Stimulated activated CD8-positive, alpha-beta memory T cell treated with anti-CD3 and anti-CD28 coated beads, Interleukin-12 subunit alpha, Interleukin-12 subunit beta, amount 100 ng/mL, for 1 hour (primary cell): ENCODE measurements around the gene TRIM71.
"Not testable (repeated sequence)": the region's sequence is repeated elsewhere in the genome, so short reads cannot be mapped to it uniquely, and the experiment has no call there.

Source experiments
- DNase-seq: peaks from one replicate; pipeline ENCODE4 v3.0.0-alpha.2; 2020; ENCODE audit warnings: low read depth

Gene TRIM71

DNA sequence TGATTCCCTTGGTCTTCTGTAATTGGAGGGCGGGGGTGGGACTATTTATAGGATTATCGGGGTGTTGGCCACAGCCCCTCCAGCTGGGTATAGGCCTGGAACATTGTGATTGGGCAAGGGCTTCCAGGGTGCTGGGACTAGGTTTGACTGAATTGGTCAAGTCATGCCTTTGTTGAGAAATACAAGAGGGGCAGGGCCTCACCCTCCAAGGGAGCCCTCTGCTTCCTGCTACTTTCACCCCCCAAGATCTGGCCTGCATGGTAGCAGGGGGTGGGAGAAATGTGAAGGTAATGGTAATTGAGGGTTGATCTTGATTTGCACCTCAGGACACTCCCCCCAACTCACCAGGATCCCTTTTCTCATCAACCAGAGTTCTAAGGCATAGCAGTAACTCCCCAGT lies 25.2 kb downstream of the TRIM71 start:
- DNase-seq = no peak

DNA sequence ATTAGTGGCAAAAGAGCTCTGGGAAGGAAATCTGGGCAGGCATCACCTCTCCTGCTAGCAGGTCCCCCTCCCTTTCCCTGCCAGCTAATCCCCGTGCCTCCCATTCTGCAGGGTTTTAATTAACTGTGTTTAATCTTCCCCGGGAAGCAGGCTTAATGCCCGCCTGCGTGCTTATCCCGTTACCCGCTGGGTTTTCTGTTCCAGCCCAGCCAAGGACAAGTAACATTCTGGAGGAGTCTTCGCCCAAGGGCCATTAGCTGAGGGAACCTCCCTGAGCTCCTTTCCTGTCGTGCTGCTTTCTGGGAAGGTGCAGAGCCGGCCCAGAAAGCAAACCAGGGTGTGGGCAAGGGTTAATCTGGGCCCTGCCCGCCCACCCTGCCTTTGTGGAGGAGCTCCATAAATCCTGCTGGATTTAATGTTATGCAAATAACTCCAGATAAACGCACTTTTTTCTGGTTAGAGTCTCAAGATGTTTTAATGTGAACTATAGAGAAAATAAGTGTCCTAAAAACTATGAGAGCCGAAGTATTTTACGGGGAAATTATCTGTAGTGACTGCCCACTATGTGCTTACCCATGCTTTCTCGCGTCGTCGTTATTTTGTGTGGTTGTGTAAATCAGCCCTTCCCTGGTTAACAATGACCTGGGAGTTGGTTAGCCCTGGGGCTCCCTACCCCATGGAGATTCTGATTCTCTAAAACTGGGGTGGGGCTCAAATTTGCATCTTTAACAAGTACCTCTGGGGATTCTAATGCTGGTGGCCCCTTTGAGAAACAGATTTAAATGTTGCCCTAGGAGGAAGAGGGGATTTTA lies 25.9 kb downstream of the TRIM71 start:
- no peak for DNase-seq

- DNase-seq = no peak
Observed at GRCh38 chr3:32844322-32844654, 26.5 kb downstream of the TRIM71 start.

GRCh38 chr3:32844914-32845313 lies 27.1 kb downstream of the TRIM71 start:
- no peak for DNase-seq

- DNase-seq = not testable (repeated sequence)
Observed at GRCh38 chr3:32845546-32845945, 27.7 kb downstream of the TRIM71 start.

DNA sequence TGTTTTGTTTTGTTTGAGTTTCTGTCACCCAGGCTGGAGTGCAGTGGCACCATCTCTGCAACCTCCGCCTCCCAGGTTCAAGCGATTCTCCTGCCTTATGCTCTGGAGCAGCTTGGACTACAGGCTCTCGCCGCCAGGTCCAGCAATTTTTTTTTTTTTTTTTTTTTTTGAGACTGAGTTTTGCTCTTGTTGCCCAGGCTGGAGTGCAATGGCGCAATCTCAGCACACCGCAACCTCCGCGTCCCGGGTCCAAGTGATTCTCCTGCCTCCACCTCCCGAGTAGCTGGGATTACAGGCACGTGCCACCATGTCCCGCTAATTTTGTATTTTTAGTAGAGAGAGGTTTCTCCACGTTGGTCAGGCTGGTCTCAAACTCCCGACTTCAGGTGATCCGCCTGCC lies 29.2 kb downstream of the TRIM71 start:
- DNase-seq = not testable (repeated sequence)

- DNase-seq = no peak
Observed at GRCh38 chr3:32847528-32847927, 29.7 kb downstream of the TRIM71 start.

DNA sequence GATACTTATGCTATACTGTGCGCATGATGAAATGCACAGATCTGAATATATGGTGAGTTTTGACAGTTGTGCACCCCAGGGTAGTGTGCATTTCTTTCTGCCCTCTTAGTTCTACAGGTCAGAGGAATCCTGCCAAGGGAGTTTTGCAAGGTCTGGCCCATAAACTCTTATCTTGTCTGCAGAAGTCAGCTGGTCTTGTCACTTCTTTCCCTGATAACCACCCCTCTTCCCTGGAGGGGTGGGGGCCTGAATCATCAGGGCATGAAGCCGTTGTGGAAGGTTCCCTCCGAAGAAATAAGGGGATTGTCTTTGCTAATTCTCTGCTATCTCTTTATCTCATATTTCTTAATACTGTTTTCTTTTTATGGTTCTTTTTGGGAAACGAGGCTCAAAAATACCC lies 30.4 kb downstream of the TRIM71 start:
- DNase-seq = no peak

GRCh38 chr3:32849046-32849445 lies 31.2 kb downstream of the TRIM71 start:
- DNase-seq = no peak

DNA sequence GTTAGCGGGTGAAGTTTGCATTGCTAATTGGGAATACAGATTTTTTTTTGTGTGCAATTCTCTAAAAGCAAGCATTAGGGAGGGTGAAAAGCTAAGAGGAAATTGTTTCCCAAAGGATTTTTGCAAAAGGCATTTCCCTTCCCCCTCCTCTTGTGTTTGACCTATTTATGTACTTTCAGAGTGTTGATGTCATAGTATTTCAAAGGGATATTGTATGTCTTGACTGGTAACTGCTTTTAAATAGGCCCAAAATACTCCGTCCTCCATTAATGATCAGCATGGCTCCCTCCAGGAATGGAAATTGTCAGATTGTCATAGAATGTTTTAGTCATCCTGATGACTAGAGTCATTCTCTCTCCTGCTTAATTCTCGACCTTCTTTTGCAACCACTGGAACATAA lies 32.4 kb downstream of the TRIM71 start:
- no peak for DNase-seq

DNA sequence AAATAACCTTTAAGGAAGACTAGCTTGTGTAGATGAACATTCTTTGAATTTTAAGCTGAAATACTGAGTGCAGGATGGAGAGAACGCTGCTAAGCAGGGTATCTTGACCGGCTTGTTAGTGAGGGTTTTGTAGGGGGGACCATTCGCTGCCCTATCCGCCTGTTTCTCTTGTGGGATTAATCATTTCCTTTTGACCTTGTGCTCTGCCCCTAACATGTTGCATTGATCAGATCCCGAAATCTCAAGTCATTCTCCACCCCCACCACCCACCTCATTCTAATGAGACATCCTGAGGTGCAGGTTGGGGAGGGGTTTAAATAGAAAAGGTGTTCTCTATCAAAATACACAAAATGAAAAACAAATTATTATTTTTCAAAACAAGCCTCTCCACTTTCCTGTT lies 32.8 kb downstream of the TRIM71 start:
- no peak for DNase-seq

GRCh38 chr3:32852146-32852545 lies 34.3 kb downstream of the TRIM71 start:
- no peak for DNase-seq

DNA sequence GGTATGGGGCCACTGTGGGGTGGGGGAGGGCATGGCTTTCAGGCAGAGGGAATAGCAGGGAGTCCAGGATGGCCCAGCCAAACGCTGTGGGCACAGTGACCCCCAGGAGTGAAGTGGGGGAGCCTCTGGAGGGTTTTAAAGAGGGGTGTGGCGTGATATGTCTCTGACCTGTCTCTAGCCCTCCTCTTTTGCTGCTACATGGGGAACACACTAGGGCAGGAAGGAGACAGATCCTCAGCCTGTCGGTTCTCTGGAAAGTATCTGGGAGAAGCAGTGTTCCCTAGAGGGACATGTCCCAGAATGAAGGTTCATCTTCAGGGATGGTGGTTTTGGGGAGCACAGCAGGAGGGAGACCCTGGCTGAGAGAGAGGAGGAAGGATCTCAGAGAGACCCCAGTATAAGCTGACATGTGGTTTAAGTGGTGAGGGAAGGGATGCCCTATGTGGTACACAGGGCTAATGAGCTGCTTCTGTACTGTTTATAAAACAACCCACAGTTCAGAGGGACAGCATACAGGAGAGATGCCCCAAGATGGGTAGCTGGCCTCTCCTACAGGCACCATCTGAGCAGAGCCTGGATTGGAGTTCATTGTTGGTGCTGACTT lies 37.7 kb downstream of the TRIM71 start:
- no peak for DNase-seq

- DNase-seq = no peak
Observed at GRCh38 chr3:32856355-32856889, 38.6 kb downstream of the TRIM71 start.

GRCh38 chr3:32856901-32857507 lies 39.2 kb downstream of the TRIM71 start:
- no peak for DNase-seq

GRCh38 chr3:32857921-32858320 lies 40.1 kb downstream of the TRIM71 start:
- no peak for DNase-seq

- no peak for DNase-seq
Observed at GRCh38 chr3:32859604-32860237, 41.9 kb downstream of the TRIM71 start.

- no peak for DNase-seq
Observed at GRCh38 chr3:32860499-32860898, 42.7 kb downstream of the TRIM71 start.

DNA sequence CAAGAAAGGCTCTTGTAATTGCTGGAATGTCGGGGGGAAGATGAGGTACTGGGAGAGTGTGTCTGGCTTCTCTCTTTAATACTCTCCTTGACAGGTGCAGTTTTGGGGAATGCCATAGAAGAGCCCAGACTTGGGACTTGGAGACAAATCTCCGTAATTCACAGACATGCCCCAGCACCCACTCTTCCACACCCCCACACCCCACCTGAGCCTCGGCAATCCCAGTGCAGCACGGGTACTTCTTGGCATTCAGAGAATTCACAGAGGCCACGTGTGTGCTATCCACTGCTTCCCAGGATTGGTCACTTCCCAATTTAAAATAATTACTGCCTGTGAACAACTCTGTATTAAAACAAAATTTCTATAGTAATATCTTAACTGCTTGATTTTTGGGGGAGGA lies 43.9 kb downstream of the TRIM71 start:
- no peak for DNase-seq

- no peak for DNase-seq
Observed at GRCh38 chr3:32862247-32862935, 44.6 kb downstream of the TRIM71 start.

DNA sequence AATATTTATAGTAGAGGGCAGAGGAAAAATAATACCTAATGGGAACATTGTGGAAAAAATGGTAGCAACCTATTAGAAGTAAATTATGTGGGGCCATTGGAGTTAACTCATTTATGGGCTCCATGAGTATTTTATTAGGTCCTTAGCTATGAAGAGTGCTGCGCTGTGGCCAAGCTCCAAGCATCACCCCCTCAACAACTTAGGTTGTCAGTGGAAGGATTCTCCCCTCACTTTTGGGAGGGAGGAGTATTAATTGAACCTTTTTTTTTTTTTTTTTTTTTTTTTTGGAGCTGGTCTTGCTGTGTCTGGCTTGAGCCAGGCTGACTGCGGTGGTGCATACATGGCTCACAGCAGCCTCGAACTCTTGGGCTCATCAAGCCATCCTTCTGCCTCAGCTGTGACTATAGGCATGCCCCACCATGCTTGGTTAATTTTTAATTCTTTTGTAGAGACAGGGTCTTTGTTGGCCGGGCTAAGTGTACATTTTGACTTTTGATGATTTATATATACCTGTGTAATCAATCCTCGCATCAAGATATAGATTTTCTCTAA lies 45.2 kb downstream of the TRIM71 start:
- no peak for DNase-seq

- DNase-seq = no peak
Observed at GRCh38 chr3:32865383-32865782, 47.6 kb downstream of the TRIM71 start.
